GM18951 (cell line): ENCODE measurements around the gene PAPPA.

Source experiments
- POLR2A ChIP-seq: IDR thresholded peaks from 4 replicates; pipeline ENCODE4 v1.6.1; 2011; ENCODE audit warnings: mild to moderate bottlenecking; ENCODE audit not compliant: insufficient read length, insufficient read depth; ENCODE audit errors: extremely low read depth
- in situ Hi-C: fragments of 300-500 bp; cut with MboI; formaldehyde crosslinking; loops from one replicate; pipeline ENCODE4 v1.12.0; 2022; ENCODE audit warnings: low sequenced_read_pairs, mixed read lengths, inconsistent platforms; ENCODE audit not compliant: unreplicated experiment

The PAPPA gene

DNA sequence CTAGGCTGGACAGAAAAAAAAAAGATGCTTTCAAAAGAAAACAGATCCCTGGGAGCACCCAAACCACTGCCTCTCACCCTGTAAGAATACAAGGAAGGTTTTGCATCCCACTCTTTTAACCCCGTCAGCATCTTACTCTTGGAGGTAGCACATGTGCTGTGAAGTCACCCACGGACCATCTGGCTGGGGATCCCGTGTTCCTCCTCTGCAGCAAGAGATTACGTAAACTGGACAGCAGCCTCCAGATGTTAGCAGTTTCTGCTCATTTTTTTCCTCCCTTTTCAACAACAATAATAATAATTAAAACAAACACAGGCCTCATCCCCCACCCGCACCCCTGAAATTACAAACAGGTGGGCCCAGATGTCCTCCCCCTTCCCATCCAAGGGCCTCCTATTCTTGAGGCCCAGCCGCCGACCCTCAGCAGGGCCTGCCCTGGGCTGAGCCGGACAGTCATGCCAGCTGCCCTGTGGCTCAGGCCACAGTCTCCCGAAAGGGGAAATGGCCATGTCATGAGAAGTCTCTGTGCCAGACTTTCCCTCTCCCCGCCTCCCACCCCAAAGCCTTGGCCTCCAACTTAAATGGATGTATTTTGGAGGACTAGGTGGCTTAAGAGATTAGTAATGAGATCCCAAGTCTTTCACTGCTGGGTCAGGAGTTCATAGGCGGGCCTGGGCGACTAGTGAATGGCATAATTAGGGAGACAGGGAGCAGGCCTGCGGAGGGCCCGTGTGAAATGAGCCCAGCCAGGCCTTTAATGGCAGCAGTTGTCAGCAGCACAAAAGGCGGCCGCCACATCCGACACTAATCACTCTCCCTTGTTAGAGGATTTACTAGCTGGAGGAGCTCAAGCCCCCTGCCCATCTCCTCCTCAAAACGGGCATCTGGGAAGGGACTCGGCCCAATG lies 165.1 kb downstream of the PAPPA start:
- TF ChIP-seq POLR2A = no peak
- in situ Hi-C loops = no loop called here

DNA sequence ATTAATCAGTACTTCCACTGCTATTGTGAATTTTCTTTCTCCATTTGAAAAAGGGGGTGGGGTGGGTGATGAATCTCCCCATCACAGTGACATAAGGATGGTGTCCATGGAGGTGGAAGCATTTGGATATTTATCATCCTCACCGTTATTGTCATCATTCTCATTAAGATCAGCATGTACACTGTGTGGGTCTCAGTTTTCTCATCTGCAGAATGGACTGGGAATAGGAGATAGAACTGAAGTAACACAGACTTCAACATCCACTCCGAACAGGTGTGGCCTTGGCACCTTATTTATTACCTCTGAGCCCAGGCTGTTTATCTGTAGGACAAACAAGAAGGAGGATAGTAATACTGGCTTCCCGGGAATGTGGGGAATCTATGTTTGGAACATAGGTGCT lies 165.9 kb downstream of the PAPPA start:
- no peak for TF ChIP-seq POLR2A
- in situ Hi-C loops = no loop called here

DNA sequence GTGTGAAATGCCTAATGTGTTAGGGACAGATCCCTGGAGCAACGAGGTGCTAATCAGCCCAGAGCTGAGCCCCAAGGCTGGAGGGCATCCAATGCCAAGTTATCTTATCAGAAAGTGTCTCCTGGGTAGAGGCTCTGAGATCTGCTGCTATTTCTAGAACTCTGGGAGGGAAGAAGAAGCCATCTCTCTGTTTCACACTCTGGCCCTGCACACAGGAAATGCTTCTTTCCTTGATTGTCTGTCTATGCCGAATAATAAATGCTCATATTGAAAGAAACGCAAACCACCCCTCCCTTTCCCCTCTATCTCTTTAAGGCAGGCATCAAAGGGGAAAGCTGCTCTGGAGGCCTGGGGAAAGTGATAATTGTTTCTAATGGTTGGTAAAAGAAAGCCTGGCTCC lies 166.7 kb downstream of the PAPPA start:
- in situ Hi-C loops = no loop called here
- TF ChIP-seq POLR2A = no peak

DNA sequence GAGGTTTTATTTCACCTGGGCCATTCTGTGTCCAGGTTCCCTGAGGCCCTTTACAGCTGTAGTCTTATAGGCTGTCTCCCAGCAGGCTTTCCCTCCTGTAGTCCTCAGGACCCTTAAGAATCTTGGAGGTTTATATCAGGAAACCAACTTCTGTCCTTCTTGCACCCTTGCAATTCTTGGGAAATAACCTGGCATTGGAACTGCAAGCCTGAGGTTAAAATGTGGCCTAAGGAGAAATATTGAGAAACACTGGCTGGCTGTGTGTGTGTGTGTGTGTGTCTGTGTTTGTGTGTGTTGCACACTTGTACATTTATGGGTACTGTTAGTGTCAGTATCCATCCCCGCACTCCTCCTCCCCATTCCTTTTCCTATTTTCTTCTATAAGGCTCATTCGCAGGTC lies 168.9 kb downstream of the PAPPA start:
- in situ Hi-C loops = no loop called here
- no peak for TF ChIP-seq POLR2A

DNA sequence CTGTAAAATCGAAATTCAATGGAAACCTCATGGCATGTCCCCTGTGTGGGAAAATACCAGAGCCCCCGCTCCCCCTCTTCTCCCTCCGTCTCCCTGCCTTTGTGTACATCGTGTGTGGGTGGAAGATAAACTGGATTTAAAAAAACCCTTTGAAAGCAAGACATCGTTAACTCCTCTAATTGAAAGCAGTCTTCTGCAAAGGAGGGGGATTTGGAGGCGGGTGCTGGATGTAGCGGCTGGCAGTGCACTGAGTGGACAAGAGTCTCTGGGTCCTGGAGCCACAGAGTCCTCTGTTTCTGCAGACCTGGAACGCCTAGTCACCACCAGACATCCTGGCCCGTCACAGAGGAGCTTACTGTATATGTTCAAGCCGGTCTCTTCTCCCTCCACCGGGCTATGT lies 169.4 kb downstream of the PAPPA start:
- in situ Hi-C loops = no loop called here
- TF ChIP-seq POLR2A = no peak

DNA sequence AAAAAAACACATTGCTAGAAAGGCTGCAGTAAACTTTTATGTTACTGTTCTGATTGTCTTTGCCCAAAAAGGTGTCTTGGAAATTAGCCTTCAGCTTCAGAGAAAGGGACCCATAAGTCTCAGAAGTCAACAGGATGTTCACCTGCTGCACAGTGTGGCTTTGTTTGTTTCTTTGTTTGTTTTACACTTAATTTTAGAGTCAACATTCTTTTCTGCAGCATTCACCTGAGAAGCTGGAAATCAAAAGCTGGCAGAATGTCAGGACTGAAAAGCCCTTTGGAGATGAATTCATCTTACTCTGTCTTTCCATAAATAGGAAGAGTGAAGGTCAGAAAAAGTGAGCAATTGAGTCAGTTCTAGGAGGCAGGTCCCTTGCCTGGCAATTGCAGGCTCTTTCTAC lies 170.0 kb downstream of the PAPPA start:
- in situ Hi-C loops = no loop called here
- no peak for TF ChIP-seq POLR2A

DNA sequence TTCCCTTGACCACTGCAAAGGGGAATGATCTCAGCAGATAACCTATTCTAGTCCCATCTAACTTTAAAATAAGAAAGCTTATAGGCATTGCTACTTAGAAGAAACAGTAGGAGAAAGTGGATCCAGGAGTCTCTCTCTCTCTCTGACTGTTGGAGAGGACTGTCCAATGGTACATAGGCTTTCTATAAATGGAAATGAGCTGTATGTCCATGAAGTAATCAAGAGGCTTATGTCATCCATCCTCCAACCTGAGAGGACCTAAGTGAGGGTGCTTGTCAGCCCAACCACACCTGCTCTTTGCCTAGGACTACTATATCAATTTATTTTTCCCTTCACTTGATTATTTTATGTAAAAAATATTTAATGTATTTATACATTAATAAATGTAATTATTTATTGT lies 172.3 kb downstream of the PAPPA start:
- TF ChIP-seq POLR2A = no peak
- in situ Hi-C loops = no loop called here

DNA sequence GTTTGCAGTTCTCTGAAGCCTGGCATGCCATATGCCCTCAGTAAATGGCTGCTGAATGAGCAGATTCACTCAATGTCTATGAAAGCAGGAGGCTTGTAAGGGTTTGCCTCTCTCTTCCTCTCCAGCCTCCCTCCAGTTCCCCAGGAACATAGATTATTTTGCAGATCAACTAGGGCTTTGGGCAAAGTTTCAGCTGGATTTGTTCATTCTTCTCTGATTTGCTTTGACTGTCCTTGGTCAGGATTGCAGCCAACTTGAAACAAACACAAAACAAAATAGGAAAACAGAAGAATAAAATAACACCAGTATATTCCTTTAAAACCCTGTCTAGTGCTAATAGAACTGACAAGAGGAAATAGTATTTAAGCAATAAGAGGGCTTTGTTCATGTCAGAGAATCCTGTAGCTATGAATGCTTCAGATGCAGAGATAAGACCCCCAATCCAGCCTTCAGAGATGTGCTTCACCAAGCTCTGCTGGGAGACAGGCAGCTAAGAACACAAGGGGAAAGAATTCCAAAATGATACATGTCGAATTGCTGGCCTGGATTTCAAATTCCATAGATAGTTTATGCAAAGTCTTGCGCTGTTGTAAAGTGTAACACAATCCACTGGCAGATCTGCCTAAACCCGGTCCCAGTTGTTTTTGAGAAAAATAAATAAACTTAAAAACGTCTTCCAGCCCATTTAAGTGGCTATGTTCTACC lies 174.3 kb downstream of the PAPPA start:
- in situ Hi-C loops = no loop called here
- TF ChIP-seq POLR2A = no peak

DNA sequence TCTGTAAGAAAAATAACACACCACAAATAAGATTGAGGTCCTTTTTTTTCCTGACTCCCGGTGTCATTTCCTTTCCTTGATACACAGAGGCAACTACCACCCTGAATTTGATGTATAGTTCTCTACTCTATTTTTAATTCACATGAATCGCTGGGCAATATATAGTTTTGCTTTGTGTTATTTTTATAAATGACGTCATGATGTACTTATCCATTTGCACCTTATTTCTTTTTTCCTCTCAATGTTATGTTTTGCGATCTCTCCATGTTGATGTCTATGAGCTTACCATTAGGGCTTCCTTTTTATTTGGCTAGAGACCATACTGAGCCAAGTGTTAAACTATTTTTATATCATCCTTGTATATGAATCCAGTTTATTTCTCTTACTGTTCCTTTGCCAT lies 175.9 kb downstream of the PAPPA start:
- in situ Hi-C loops = no loop called here
- no peak for TF ChIP-seq POLR2A

DNA sequence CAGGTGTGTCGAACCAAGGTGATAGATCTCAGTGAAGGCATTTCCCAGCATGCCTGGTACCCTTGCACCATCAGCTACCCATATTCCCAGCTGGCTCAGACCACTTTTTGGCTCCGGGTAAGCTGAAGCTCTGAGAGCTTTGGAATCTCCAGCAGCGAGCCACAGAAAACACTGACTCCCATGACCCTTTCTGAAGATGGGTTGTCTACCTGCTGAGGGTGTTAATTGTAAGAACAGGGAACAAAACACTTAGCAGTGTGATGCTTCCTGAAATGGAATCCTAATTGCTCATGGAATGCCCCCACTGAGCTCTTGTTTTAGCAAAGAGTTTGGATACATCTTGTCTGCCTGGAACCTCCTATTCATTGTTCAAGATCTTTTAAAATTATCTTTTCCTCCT lies 177.7 kb downstream of the PAPPA start:
- no peak for TF ChIP-seq POLR2A
- in situ Hi-C loops = no loop called here

DNA sequence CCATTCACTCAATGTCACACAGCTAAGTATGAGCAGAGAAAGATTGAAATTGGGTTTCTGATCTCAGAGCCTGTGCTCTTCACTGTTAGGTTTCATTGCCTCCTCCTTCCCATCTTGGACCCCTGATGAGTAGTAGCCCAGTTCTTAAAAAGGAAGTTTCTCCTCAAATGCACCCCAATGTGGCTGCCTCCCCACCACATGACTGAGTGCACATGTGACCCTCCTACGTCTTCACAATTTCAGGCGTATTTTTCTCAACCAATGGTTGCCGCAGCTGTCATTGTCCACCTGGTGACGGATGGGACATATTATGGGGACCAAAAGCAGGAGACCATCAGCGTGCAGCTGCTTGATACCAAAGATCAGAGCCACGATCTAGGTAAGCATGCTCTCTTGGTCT lies 178.5 kb downstream of the PAPPA start:
- in situ Hi-C loops = no loop called here
- TF ChIP-seq POLR2A = no peak

DNA sequence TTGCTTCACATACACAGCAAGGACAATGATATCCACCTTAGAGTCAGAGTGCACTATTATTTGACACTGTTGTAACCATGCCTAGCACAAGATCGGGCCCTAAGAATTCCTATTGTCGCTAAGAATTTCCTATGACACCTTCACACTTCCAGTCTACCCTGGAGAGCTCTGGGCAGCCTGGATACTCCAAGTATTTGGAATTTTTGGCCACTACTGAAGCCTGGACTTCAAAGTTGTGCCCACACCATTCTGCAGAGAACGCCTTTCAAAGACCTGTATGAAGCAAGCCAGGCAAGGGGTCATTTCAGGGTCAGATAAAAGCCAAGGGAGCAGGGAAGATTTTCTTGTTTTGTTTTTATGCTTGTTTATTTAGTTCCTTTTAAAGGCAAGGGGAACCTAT lies 179.7 kb downstream of the PAPPA start:
- in situ Hi-C loops = no loop called here

DNA sequence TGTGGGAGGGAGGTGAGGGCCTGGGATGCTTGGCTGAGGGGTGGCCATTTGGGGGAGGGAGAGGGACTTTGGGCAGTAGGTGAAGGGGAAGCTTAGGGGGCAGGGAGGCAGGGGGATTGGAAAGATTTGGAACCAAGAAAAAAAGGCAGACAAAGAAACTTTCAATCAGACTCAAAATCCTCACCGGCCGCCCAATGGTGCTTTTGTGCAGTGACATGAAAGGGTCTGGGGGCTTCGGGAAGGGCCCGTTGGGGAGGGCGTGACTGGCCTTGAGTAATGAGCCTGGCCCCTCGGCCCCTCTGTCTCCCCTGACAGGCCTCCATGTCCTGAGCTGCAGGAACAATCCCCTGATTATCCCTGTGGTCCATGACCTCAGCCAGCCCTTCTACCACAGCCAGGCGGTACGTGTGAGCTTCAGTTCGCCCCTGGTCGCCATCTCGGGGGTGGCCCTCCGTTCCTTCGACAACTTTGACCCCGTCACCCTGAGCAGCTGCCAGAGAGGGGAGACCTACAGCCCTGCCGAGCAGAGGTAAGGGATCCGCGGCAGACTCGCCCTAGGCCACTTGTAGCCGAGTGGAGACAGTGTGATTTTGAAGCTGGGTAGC lies 181.1 kb downstream of the PAPPA start:
- TF ChIP-seq POLR2A = no peak

More for the DNA sequence above, 179.7 kb downstream of the PAPPA start:
- no peak for TF ChIP-seq POLR2A

More for the DNA sequence above, 181.1 kb downstream of the PAPPA start:
- in situ Hi-C loops = no loop called here
